Lower leg skin (tissue), 3 donors: Measurements from ENCODE around the gene DHRS1.

Experiments
- CTCF ChIP-seq, 3 donors: fragments of 450-650 bp; IDR thresholded peaks; one replicate each; pipeline ENCODE4 v1.5.1; 2016; ENCODE audit warnings: antibody characterized with exemption in 3 of 3, mild to moderate bottlenecking in 3 of 3, moderate library complexity in 2 of 3
- POLR2A ChIP-seq, 2 donors: fragments of 450-650 bp; IDR thresholded peaks; one replicate each; pipeline ENCODE4 v1.6.1; 2016 to 2017; ENCODE audit warnings: antibody characterized with exemption in 2 of 2, mild to moderate bottlenecking in 1 of 2, moderate library complexity in 1 of 2

GRCh38 chr14:24310265-24310645, 10.7 kb upstream of the DHRS1 start:
- no peak for TF ChIP-seq CTCF (IDR thresholded peaks at IDR 0.05)
- no peak for TF ChIP-seq POLR2A (IDR thresholded peaks at IDR 0.05)
